Measurements from ENCODE around the gene FOXJ3.

FOXJ3 gene

GRCh38 chr1:42167611-42168390 is 167.2 kb downstream of the FOXJ3 start:
- DNase-seq (ENCODE audit: low read depth in 2 of 2), result no peak

- DNase-seq (ENCODE audit: low read depth in 2 of 2), result no peak
Measured at GRCh38 chr1:42165511-42166210, 169.4 kb downstream of the FOXJ3 start.

- no peak for DNase-seq (ENCODE audit: low read depth in 2 of 2)
Measured at GRCh38 chr1:42164551-42165420, 170.2 kb downstream of the FOXJ3 start, which contains the start of gene GUCA2A. Gene GUCA2A, minus strand, starts transcription at chr1:42164745. Its CDS starts 33 bp downstream, at chr1:42164712.

- no peak for DNase-seq (ENCODE audit: low read depth in 2 of 2)
Measured at GRCh38 chr1:42163536-42164503, 171.2 kb downstream of the FOXJ3 start.

- no peak for DNase-seq (ENCODE audit: low read depth in 2 of 2)
Measured at GRCh38 chr1:42163114-42163513, 171.9 kb downstream of the FOXJ3 start.

- DNase-seq (ENCODE audit: low read depth in 2 of 2), result no peak
Measured at GRCh38 chr1:42162181-42162580, 172.9 kb downstream of the FOXJ3 start.

GRCh38 chr1:42158189-42158588 is 176.8 kb downstream of the FOXJ3 start:
- DNase-seq (ENCODE audit: low read depth in 2 of 2), result no peak

- peak in 1 of 2 donors; percentile 4 for DNase-seq (ENCODE audit: low read depth in 2 of 2)
Measured at GRCh38 chr1:42157667-42158066, 177.4 kb downstream of the FOXJ3 start.

GRCh38 chr1:42155362-42155761 is 179.7 kb downstream of the FOXJ3 start:
- no peak for DNase-seq (ENCODE audit: low read depth in 2 of 2)

GRCh38 chr1:42154685-42155084 is 180.3 kb downstream of the FOXJ3 start:
- DNase-seq (ENCODE audit: low read depth in 2 of 2), result no peak

GRCh38 chr1:42153624-42154023 is 181.4 kb downstream of the FOXJ3 start:
- no peak for DNase-seq (ENCODE audit: low read depth in 2 of 2)

- no peak for DNase-seq (ENCODE audit: low read depth in 2 of 2)
Measured at GRCh38 chr1:42152907-42153600, 182.0 kb downstream of the FOXJ3 start, which contains the start of gene GUCA2B. Gene GUCA2B, plus strand, starts transcription at chr1:42153410. Its CDS starts 41 bp downstream, at chr1:42153451.

GRCh38 chr1:42152119-42152518 is 182.9 kb downstream of the FOXJ3 start:
- DNase-seq (ENCODE audit: low read depth in 2 of 2), result no peak

GRCh38 chr1:42150651-42151050 is 184.4 kb downstream of the FOXJ3 start:
- DNase-seq (ENCODE audit: low read depth in 2 of 2), result no peak

GRCh38 chr1:42148166-42148565 is 186.9 kb downstream of the FOXJ3 start:
- DNase-seq (ENCODE audit: low read depth in 2 of 2), result no peak

GRCh38 chr1:42146626-42147320 is 188.3 kb downstream of the FOXJ3 start:
- DNase-seq (ENCODE audit: low read depth in 2 of 2), result peak; percentile 50 to 68

- no peak for DNase-seq (ENCODE audit: low read depth in 2 of 2)
Measured at GRCh38 chr1:42145764-42146625, 189.0 kb downstream of the FOXJ3 start.

- DNase-seq (ENCODE audit: low read depth in 2 of 2), result no peak
Measured at GRCh38 chr1:42145389-42145716, 189.7 kb downstream of the FOXJ3 start.

Data from stimulated activated CD4-positive, alpha-beta T cell treated with anti-CD3 and anti-CD28 coated beads, Interleukin-4, amount 100 ng/mL, for 48 hours (primary cell).